OCI-LY1 (cell line): ENCODE results near the gene TICAM1.
"Not testable (repeated sequence)": the region's sequence is repeated elsewhere in the genome, so short reads cannot be mapped to it uniquely, and the experiment has no call there.

ENCODE experiments used
- H2AFZ ChIP-seq: fragments of 200-600 bp; sonication (generic), shearing (Covaris generic); 2 replicates; pipeline ENCODE4 v1.6.0; 2014; ENCODE audit warnings: antibody characterized with exemption, mild to moderate bottlenecking, low read length
- H3F3A ChIP-seq: fragments of 200-600 bp; sonication (generic), shearing (Covaris generic); 2 replicates; pipeline ENCODE4 v1.6.0; 2014; ENCODE audit warnings: mild to moderate bottlenecking, antibody characterized with exemption, low read length, moderate library complexity; ENCODE audit not compliant: insufficient read depth
- H3K27ac ChIP-seq: fragments of 200-600 bp; sonication (generic); 2 replicates; pipeline ENCODE4 v1.5.1; 2014; ENCODE audit warnings: low read length, mixed run types, mild to moderate bottlenecking, low read depth; ENCODE audit not compliant: poor library complexity, severe bottlenecking
- H3K27me3 ChIP-seq: fragments of 200-600 bp; sonication (generic); 2 replicates; pipeline ENCODE4 v1.6.0; 2014; ENCODE audit warnings: antibody characterized with exemption, mild to moderate bottlenecking, low read length, moderate library complexity; ENCODE audit not compliant: insufficient read depth
- H3K36me3 ChIP-seq: fragments of 200-600 bp; sonication (generic); 2 replicates; pipeline ENCODE4 v1.6.1; 2014; ENCODE audit warnings: mild to moderate bottlenecking, antibody characterized with exemption, low read length, moderate library complexity, mixed read lengths; ENCODE audit not compliant: insufficient read depth
- H3K4me1 ChIP-seq: fragments of 200-600 bp; sonication (generic); 2 replicates; pipeline ENCODE4 v1.5.1; 2014; ENCODE audit warnings: mild to moderate bottlenecking, low read length, moderate library complexity; ENCODE audit not compliant: insufficient read depth, severe bottlenecking
- H3K4me2 ChIP-seq: fragments of 200-600 bp; sonication (generic), shearing (Covaris generic); 2 replicates; pipeline ENCODE4 v1.6.1; 2014; ENCODE audit warnings: low read length
- H3K4me3 ChIP-seq: fragments of 200-600 bp; sonication (generic); 2 replicates; pipeline ENCODE4 v1.5.1; 2014; ENCODE audit warnings: low read length, low read depth, mild to moderate bottlenecking, mixed read lengths; ENCODE audit not compliant: poor library complexity, severe bottlenecking
- H3K79me2 ChIP-seq: fragments of 200-600 bp; shearing (Covaris generic); 2 replicates; pipeline ENCODE4 v1.6.1; 2016; ENCODE audit warnings: mixed run types, low read length, mixed read lengths; ENCODE audit not compliant: insufficient read depth
- H3K9ac ChIP-seq: fragments of 200-600 bp; sonication (generic), shearing (Covaris generic); 2 replicates; pipeline ENCODE4 v1.6.1; 2014; ENCODE audit warnings: mild to moderate bottlenecking, low read length, mixed read lengths
- H3K9me2 ChIP-seq: fragments of 200-600 bp; sonication (generic), shearing (Covaris generic); 2 replicates; pipeline ENCODE4 v1.6.1; 2014; ENCODE audit warnings: low read depth, mild to moderate bottlenecking, low read length, mixed read lengths
- H3K9me3 ChIP-seq: fragments of 200-600 bp; shearing (Covaris generic); 2 replicates; pipeline ENCODE4 v1.6.1; 2014; ENCODE audit warnings: low read length, mixed read lengths
- H4K20me1 ChIP-seq: fragments of 200-600 bp; sonication (generic), shearing (Covaris generic); 2 replicates; pipeline ENCODE4 v1.6.0; 2016; ENCODE audit warnings: mild to moderate bottlenecking, low read length; ENCODE audit not compliant: insufficient read depth
- EZH2 ChIP-seq: fragments of 200-600 bp; sonication (generic), shearing (Covaris generic); IDR thresholded peaks from 2 replicates; pipeline ENCODE4 v1.8.0; 2017; ENCODE audit warnings: borderline replicate concordance, mixed run types, mild to moderate bottlenecking, antibody characterized with exemption, low read length, moderate library complexity, mixed read lengths
- TF ChIP-seq, protein P1 (sequence below): fragments of 200-600 bp; sonication (generic), shearing (Covaris generic); IDR thresholded peaks from 2 replicates; pipeline ENCODE4 v1.5.1; 2017; ENCODE audit warnings: mild to moderate bottlenecking, antibody characterized with exemption, low read length, moderate library complexity, mixed read lengths

Gene TICAM1

DNA sequence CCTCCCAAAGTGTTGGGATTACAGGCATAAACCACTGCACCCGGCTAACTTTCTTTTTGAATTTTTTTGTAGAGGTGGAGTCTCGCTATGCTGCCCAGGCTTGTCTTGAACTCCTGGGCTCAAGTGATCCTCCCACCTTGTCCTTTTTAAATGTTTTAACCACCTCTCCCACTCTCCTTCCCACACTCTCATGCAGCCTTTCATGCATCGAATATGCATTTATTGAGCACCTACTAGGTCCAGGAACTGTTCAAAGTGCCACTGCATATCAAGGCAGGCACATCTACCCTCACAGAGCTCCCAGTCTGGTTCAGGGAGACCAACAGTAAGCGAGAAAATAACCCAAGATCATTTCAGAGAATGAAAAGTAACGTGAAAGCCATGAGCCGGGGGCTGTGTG, 1.2 kb downstream of the TICAM1 start:
- no peaks in the 10 kb centered on the region for H3K27me3 ChIP-seq
- no peak for TF ChIP-seq EZH2
- TF ChIP-seq, protein P1, sequence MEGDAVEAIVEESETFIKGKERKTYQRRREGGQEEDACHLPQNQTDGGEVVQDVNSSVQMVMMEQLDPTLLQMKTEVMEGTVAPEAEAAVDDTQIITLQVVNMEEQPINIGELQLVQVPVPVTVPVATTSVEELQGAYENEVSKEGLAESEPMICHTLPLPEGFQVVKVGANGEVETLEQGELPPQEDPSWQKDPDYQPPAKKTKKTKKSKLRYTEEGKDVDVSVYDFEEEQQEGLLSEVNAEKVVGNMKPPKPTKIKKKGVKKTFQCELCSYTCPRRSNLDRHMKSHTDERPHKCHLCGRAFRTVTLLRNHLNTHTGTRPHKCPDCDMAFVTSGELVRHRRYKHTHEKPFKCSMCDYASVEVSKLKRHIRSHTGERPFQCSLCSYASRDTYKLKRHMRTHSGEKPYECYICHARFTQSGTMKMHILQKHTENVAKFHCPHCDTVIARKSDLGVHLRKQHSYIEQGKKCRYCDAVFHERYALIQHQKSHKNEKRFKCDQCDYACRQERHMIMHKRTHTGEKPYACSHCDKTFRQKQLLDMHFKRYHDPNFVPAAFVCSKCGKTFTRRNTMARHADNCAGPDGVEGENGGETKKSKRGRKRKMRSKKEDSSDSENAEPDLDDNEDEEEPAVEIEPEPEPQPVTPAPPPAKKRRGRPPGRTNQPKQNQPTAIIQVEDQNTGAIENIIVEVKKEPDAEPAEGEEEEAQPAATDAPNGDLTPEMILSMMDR, result no peak
- no peaks in the 10 kb centered on the region for H4K20me1 ChIP-seq
- peaks cover 19% of the 10 kb centered on the region; the same call in 1 of the 2 replicates for H3K79me2 ChIP-seq
- H3K9ac ChIP-seq, result peak overlapping the region; percentile 91
- H3F3A ChIP-seq, result no peaks in the 10 kb centered on the region
- H3K9me2 ChIP-seq, result no peaks in the 10 kb centered on the region
- peaks cover 30% of the 10 kb centered on the region for H3K4me1 ChIP-seq
- peak overlapping the region; percentile 88 for H3K27ac ChIP-seq
- no peak overlapping the region for H2AFZ ChIP-seq
- H3K4me2 ChIP-seq, result peak overlapping the region; percentile 94
- H3K9me3 ChIP-seq, result no peaks in the 10 kb centered on the region
- H3K36me3 ChIP-seq, result no peaks in the 10 kb centered on the region; the same call in 1 of the 2 replicates
- H3K4me3 ChIP-seq, result peak overlapping the region; percentile 85

DNA sequence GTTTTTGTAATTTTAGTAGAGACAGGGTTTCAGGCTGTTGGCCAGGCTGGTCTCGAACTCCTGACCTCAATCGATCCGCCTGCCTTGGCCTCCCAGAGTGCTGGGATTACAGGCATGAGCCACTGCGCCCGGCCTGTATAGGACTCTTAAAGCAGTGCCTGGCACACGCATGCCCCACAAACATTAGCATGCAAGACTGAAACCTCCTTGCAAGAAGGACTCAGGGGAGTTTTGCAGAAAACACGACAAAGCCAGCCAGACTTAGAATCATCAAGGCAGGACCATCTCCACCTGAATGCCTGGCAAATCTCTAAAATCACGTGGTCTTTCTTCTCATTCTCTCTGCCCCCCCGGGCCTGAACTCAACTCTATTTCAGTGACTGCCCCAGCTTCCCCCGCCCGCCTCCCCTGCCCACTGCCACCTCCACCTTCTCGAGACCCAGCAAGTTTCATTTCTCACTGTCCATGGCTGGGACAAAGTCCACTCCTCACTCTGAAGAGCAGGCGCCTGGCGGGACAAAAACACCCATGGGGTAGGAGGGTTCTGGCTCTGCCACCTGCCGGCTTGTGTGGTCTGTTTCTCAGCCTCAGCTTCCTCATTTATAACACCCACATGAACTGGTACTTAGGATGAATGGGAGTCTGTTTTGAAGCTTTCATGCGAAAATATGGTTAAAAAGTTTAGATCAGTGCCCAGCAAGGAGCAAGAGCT, 2.4 kb downstream of the TICAM1 start:
- no peaks in the 10 kb centered on the region for H3K9me3 ChIP-seq
- H3K79me2 ChIP-seq, result peaks cover 19% of the 10 kb centered on the region
- H2AFZ ChIP-seq, result no peak overlapping the region
- peak overlapping the region; percentile 48 for H3K4me2 ChIP-seq
- H3K4me3 ChIP-seq, result peak overlapping the region; percentile 85
- H3F3A ChIP-seq, result no peaks in the 10 kb centered on the region
- peak overlapping the region; percentile 22; the same call in 1 of the 2 replicates for H3K9ac ChIP-seq
- no peaks in the 10 kb centered on the region for H3K9me2 ChIP-seq
- H4K20me1 ChIP-seq, result no peaks in the 10 kb centered on the region
- peaks cover 30% of the 10 kb centered on the region for H3K4me1 ChIP-seq
- H3K27me3 ChIP-seq, result no peaks in the 10 kb centered on the region
- no peaks in the 10 kb centered on the region; the same call in 1 of the 2 replicates for H3K36me3 ChIP-seq
- peak overlapping the region; percentile 88 for H3K27ac ChIP-seq
- no peak for TF ChIP-seq EZH2
- TF ChIP-seq, protein P1, result peak; percentile 52

DNA sequence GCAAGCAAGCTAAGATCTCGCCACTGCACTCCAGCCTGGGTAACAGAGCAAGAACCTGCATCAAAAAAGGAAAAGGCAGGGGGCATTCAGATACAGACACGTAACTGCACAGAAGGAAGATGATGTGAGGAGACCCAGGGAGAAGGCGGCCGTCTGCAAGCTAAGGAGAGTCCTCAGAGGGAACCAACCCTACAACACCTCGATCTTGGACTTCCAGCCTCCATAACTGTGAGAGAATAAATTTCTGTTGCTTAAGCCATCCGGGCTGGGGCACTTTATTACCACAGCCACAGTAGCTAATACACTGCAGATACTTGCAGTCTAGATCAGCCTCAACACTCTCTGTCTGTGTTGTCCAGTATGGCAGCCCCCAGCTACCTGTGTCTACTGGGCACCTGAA, 7.9 kb downstream of the TICAM1 start:
- Histone ChIP-seq H3K27me3 (no peaks in the 10 kb centered on the region), H3K9me2 (no peaks in the 10 kb centered on the region), H3K4me3 (no peak overlapping the region), H4K20me1 (no peaks in the 10 kb centered on the region), H3K4me1 (peaks cover 20% of the 10 kb centered on the region), H3K9ac (no peak overlapping the region), H3K79me2 (peaks cover 6% of the 10 kb centered on the region; the same call in 1 of the 2 replicates), H3K27ac (peak overlapping the region; percentile 94), H2AFZ (no peak overlapping the region), H3F3A (no peaks in the 10 kb centered on the region), H3K9me3 (no peaks in the 10 kb centered on the region), H3K4me2 (no peak overlapping the region), H3K36me3 (no peaks in the 10 kb centered on the region; the same call in 1 of the 2 replicates)
- TF ChIP-seq EZH2, result no peak
- TF ChIP-seq, protein P1, result no peak

DNA sequence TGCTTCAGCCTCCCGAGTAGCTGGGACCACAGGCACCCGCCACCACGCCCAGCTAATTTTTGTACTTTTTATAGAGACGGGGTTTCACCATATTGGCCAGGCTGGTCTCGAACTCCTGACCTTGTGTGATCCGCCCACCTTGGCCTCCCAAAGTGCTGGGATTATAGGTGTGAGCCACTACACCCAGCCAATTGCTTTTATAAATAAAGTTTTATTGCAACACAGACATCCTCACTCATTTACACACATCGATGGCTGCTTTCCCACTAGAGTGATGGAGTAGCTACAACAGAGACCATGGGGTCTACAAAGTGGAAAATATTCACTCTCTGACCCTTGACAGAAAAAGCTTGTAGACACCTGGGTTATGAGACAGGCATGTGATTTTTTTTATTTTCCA, 9.2 kb downstream of the TICAM1 start:
- H3K4me3 ChIP-seq, H3K27me3 ChIP-seq, H3F3A ChIP-seq, H3K9me3 ChIP-seq, H4K20me1 ChIP-seq, H3K79me2 ChIP-seq, H3K36me3 ChIP-seq, H2AFZ ChIP-seq, H3K9me2 ChIP-seq, H3K9ac ChIP-seq: not testable (repeated sequence)
- H3K4me2 ChIP-seq, result peak overlapping the region; percentile 6; the same call in 1 of the 2 replicates
- peak overlapping the region; percentile 94 for H3K27ac ChIP-seq
- H3K4me1 ChIP-seq, result peaks cover 14% of the 10 kb centered on the region
